Ovary (tissue), 3 donors: ENCODE results near the gene KCNA5.

Experiments used
- EP300 ChIP-seq: sonication (generic); formaldehyde crosslinking; IDR thresholded peaks from one replicate; pipeline ENCODE4 v1.6.1; 2017; ENCODE audit warnings: antibody characterized with exemption
- POLR2A ChIP-seq: fragments of 450-650 bp; IDR thresholded peaks from one replicate; pipeline ENCODE4 v1.6.1; 2017; ENCODE audit warnings: antibody characterized with exemption, mild to moderate bottlenecking, moderate library complexity
- TF ChIP-seq, protein P1 (sequence below), 3 donors: fragments of 450-650 bp in 2 of 3; fragments of 200-600 bp in 1 of 3; IDR thresholded peaks; one replicate each; pipeline versions ENCODE4 v1.5.1 to v1.8.0; 2016 to 2022; ENCODE audit warnings: antibody characterized with exemption in 3 of 3, mild to moderate bottlenecking in 1 of 3
- donor health status: DM: no; HTN: no; CAD: no.

DNA sequence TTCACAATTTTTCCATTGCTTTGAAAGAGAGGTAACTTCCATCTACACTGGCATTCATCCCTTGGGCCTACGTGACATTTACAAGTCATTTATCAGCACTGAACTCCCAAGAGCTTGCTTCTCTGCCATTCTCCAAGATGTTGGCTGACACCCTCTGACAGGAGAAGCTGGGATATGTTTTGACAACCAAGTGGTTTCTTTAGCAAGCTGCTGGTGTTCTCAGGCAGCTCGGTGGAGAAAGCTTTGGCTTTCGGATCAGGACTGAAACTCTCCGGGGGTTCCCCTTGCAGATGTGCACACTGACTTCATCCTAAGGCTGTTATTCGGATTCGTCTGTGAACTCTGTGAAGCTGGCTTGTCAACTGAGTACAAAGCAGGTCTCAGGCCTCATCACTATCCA lies 15.7 kb downstream of the KCNA5 start:
- TF ChIP-seq, protein P1, sequence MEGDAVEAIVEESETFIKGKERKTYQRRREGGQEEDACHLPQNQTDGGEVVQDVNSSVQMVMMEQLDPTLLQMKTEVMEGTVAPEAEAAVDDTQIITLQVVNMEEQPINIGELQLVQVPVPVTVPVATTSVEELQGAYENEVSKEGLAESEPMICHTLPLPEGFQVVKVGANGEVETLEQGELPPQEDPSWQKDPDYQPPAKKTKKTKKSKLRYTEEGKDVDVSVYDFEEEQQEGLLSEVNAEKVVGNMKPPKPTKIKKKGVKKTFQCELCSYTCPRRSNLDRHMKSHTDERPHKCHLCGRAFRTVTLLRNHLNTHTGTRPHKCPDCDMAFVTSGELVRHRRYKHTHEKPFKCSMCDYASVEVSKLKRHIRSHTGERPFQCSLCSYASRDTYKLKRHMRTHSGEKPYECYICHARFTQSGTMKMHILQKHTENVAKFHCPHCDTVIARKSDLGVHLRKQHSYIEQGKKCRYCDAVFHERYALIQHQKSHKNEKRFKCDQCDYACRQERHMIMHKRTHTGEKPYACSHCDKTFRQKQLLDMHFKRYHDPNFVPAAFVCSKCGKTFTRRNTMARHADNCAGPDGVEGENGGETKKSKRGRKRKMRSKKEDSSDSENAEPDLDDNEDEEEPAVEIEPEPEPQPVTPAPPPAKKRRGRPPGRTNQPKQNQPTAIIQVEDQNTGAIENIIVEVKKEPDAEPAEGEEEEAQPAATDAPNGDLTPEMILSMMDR (IDR thresholded peaks at IDR 0.05), result no peak
- TF ChIP-seq POLR2A (no peak), EP300 (no peak)
